NCI-H2227 (cell line): Measurements from ENCODE around the gene GTSE1.

Experiments
- DNase-seq: peaks from one replicate; lab custom pipeline; 2025; ENCODE audit not compliant: unreplicated experiment; lab: John Stamatoyannopoulos, UW

GTSE1 gene

GRCh38 chr22:46376111-46376510 lies 79.4 kb downstream of the GTSE1 start:
- DNase-seq = no peak

GRCh38 chr22:46376908-46377524 lies 80.3 kb downstream of the GTSE1 start:
- no peak for DNase-seq

- DNase-seq = no peak
These were observed 81.1 kb downstream of the GTSE1 start for GRCh38 chr22:46377525-46378425.

- no peak for DNase-seq
These were observed 81.9 kb downstream of the GTSE1 start for GRCh38 chr22:46378426-46379065.

GRCh38 chr22:46379066-46379930 lies 82.6 kb downstream of the GTSE1 start:
- no peak for DNase-seq

GRCh38 chr22:46380069-46380468 lies 83.4 kb downstream of the GTSE1 start:
- no peak for DNase-seq
